HepG2 (cell line): ENCODE results near the gene COASY. TPM values are rescaled to one million over a fixed set of nuclear protein-coding genes. Genes with fewer than 3 reads are reported as not detected.

Experiments
- CREB1 ChIP-seq, 2 experiments: fragments of 450-650 bp in 1 of 2; IDR thresholded peaks; 2 replicates each; pipeline ENCODE4 v1.6.1; 2016 to 2017; ENCODE audit warnings: control low read depth in 1 of 2, mild to moderate bottlenecking in 1 of 2, missing compliant biosample characterization in 1 of 2, missing genetic modification characterization in 1 of 2
- ELF4 ChIP-seq: sonication (generic); formaldehyde crosslinking; IDR thresholded peaks from 2 replicates; pipeline ENCODE4 v1.5.0; 2020; ENCODE audit warnings: missing genetic modification reagents, mild to moderate bottlenecking, moderate library complexity, borderline replicate concordance
- MAZ ChIP-seq, 2 experiments: sonication (generic) in 1 of 2; formaldehyde crosslinking in 1 of 2; IDR thresholded peaks; 2 replicates each; pipeline versions ENCODE4 v1.5.0 to v1.6.1; 2012 to 2020; ENCODE audit warnings: low read depth in 2 of 2, mild to moderate bottlenecking in 2 of 2, borderline replicate concordance in 1 of 2, improper control_type of control experiment in 1 of 2, low read length in 1 of 2, missing genetic modification reagents in 1 of 2, moderate library complexity in 1 of 2
- SMYD3 ChIP-seq: sonication (generic); formaldehyde crosslinking; IDR thresholded peaks from 2 replicates; pipeline ENCODE4 v1.8.1; 2023; ENCODE audit warnings: mild to moderate bottlenecking, missing genetic modification reagents
- SNAPC5 ChIP-seq: sonication (generic); formaldehyde crosslinking; IDR thresholded peaks from 2 replicates; pipeline ENCODE4 v1.8.1; 2023; ENCODE audit warnings: mild to moderate bottlenecking, missing genetic modification reagents, borderline replicate concordance
- TGIF2 ChIP-seq: IDR thresholded peaks from 2 replicates; pipeline ENCODE4 v1.6.1; 2016; ENCODE audit warnings: control low read depth, missing compliant biosample characterization
- THAP9 ChIP-seq: sonication (generic); formaldehyde crosslinking; IDR thresholded peaks from 2 replicates; pipeline ENCODE4; 2020; ENCODE audit warnings: missing genetic modification reagents, mild to moderate bottlenecking, borderline replicate concordance
- ZFP36L1 ChIP-seq: sonication (generic); formaldehyde crosslinking; IDR thresholded peaks from 2 replicates; pipeline ENCODE4 v1.8.0; 2022; ENCODE audit warnings: mild to moderate bottlenecking, missing genetic modification reagents, moderate library complexity
- ZNF207 ChIP-seq: fragments of 450-650 bp; IDR thresholded peaks from 2 replicates; pipeline ENCODE4 v1.6.1; 2016; ENCODE audit warnings: antibody characterized with exemption, borderline replicate concordance
- ZNF275 ChIP-seq: sonication (generic); formaldehyde crosslinking; IDR thresholded peaks from 2 replicates; pipeline ENCODE4 v1.8.0; 2022; ENCODE audit warnings: missing genetic modification reagents, mild to moderate bottlenecking, inconsistent platforms, borderline replicate concordance
- ZNF280B ChIP-seq: sonication (generic); formaldehyde crosslinking; IDR thresholded peaks from 2 replicates; pipeline ENCODE4 v1.5.0; 2020; ENCODE audit warnings: missing genetic modification reagents, mild to moderate bottlenecking, borderline replicate concordance
- ZNF354B ChIP-seq: sonication (generic); formaldehyde crosslinking; IDR thresholded peaks from 2 replicates; pipeline ENCODE4 v1.8.0; 2022; ENCODE audit warnings: mild to moderate bottlenecking, missing genetic modification reagents
- polyA plus RNA-seq, 8 experiments: library from polyadenylated mRNA; depleted of rRNA in 3 of 8; stranded (reverse) in 7 of 8; unstranded in 1 of 8; fragments of >200 nt; fragmentation: Illumina TruSeq in 4 of 8; extraction: Trizol in 4 of 8; gene quantifications; 2 replicates each; pipeline versions ENCODE4 v1.2.1 to v1.2.3, GENCODE V29; 2011 to 2016; ENCODE audit warnings: low read depth in 4 of 8, missing spikeins in 1 of 8, mixed read lengths in 1 of 8; ENCODE audit not compliant: insufficient read depth in 1 of 8
- total RNA-seq, 5 experiments: library from RNA; depleted of rRNA; stranded (reverse); fragments of >200 nt; fragmentation: Illumina TruSeq; extraction: Trizol; gene quantifications; 2 replicates each; pipeline ENCODE4 v1.2.3, GENCODE V29; 2016; ENCODE audit warnings: low read depth in 1 of 5
- TF ChIP-seq, protein P1 (sequence below): sonication (generic); formaldehyde crosslinking; IDR thresholded peaks from 2 replicates; pipeline ENCODE4 v1.4.0; 2020; ENCODE audit warnings: mild to moderate bottlenecking, missing genetic modification reagents
- TF ChIP-seq, protein P2 (sequence below): sonication (generic); formaldehyde crosslinking; IDR thresholded peaks from 2 replicates; pipeline ENCODE4 v1.8.0; 2022; ENCODE audit warnings: missing genetic modification reagents, mild to moderate bottlenecking, moderate library complexity, borderline replicate concordance

The COASY gene
- total and polyA plus RNA-seq, 2 of the 13 experiments (the other 11 are each of a cell fraction or from before 2014, with no cell fraction given) = 90.7 to 125 TPM

DNA sequence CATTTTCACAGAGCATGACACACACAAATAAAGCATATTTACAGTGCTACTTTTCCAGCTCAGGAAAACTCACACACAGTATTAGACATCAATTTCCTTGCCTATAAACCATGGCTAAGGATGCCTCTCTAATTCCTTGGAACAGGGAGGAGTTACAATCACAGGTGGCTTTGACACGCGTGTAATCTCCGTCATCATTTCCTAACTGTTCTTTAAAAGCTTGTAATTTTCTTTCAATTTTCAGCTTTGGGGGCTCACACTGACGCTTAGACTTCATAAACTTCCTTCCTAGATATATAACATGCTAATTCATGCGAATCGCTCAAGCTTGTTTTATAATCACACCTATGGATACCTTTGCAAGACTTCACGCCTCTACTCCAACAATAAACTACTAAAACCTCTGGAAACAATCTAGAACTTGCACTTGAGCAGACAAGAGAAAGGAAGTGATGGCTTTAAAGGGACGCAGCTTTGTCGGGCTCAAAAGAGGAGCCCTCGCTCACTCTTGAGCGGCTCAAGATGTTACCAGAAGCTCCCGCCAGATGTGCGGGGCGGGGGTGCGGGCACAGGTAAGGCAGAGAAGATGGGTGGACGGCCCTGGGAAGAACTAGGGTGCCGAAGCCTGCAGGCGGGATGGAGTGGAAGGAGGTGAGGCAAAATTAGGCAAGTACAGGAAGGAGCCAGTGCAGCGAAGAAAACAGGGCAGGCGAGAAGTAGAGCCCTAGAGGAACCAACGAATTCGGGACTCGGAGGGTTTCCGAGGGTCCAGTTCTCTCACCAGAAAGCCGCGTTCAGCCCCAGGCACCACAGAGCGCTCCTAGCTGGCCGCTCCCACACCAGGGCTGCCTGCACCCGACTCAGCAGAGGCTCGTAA lies 46.6 kb downstream of the COASY start (continued):
- TF ChIP-seq, protein P1, sequence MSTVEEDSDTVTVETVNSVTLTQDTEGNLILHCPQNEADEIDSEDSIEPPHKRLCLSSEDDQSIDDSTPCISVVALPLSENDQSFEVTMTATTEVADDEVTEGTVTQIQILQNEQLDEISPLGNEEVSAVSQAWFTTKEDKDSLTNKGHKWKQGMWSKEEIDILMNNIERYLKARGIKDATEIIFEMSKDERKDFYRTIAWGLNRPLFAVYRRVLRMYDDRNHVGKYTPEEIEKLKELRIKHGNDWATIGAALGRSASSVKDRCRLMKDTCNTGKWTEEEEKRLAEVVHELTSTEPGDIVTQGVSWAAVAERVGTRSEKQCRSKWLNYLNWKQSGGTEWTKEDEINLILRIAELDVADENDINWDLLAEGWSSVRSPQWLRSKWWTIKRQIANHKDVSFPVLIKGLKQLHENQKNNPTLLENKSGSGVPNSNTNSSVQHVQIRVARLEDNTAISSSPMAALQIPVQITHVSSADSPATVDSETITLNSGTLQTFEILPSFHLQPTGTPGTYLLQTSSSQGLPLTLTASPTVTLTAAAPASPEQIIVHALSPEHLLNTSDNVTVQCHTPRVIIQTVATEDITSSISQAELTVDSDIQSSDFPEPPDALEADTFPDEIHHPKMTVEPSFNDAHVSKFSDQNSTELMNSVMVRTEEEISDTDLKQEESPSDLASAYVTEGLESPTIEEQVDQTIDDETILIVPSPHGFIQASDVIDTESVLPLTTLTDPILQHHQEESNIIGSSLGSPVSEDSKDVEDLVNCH (CRISPR knock-in tag) = no peak
- 0 out of 2 replicates have a peak, but pooled peaks have one; percentile 48 for TF ChIP-seq SMYD3 (CRISPR knock-in tag)
- 0 out of 2 replicates have a peak, but pooled peaks have one; percentile 18 for TF ChIP-seq ZNF354B (CRISPR knock-in tag)
- TF ChIP-seq ZNF207 = no peak
- TF ChIP-seq TGIF2 (CRISPR knock-in tag) = no peak
- no peak; the same call in 1 of the 2 replicates for TF ChIP-seq ZFP36L1 (CRISPR knock-in tag)
- TF ChIP-seq SNAPC5 (CRISPR knock-in tag) = 0 out of 2 replicates have a peak, but pooled peaks have one; percentile 62
- no peak for TF ChIP-seq ZNF280B (CRISPR knock-in tag)
- TF ChIP-seq, protein P2, sequence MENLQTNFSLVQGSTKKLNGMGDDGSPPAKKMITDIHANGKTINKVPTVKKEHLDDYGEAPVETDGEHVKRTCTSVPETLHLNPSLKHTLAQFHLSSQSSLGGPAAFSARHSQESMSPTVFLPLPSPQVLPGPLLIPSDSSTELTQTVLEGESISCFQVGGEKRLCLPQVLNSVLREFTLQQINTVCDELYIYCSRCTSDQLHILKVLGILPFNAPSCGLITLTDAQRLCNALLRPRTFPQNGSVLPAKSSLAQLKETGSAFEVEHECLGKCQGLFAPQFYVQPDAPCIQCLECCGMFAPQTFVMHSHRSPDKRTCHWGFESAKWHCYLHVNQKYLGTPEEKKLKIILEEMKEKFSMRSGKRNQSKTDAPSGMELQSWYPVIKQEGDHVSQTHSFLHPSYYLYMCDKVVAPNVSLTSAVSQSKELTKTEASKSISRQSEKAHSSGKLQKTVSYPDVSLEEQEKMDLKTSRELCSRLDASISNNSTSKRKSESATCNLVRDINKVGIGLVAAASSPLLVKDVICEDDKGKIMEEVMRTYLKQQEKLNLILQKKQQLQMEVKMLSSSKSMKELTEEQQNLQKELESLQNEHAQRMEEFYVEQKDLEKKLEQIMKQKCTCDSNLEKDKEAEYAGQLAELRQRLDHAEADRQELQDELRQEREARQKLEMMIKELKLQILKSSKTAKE (CRISPR knock-in tag) = no peak
- no peak for TF ChIP-seq ELF4 (CRISPR knock-in tag)
- TF ChIP-seq ZNF275 (CRISPR knock-in tag) = no peak
- TF ChIP-seq THAP9 (CRISPR knock-in tag) = no peak
- no peak for TF ChIP-seq CREB1 (IDR thresholded peaks at IDR 0.05)
- TF ChIP-seq CREB1 (CRISPR knock-in tag; IDR thresholded peaks at IDR 0.05) = no peak
- TF ChIP-seq MAZ (IDR thresholded peaks at IDR 0.05; ENCODE audit: borderline replicate concordance, low read depth, low read length) = no peak
- no peak for TF ChIP-seq MAZ (CRISPR knock-in tag; IDR thresholded peaks at IDR 0.05; ENCODE audit: low read depth)
